ENCODE data around the gene RBFA.

The RBFA gene

GRCh38 chr18:80076379-80076778 is 42.1 kb downstream of the RBFA start:
- DNase-seq, result no peak

- no peak for DNase-seq
Measured at GRCh38 chr18:80077873-80078272, 43.6 kb downstream of the RBFA start.
